NCI-H128 (cell line): Measurements from ENCODE around the gene KANSL3.

Experiments
- DNase-seq: peaks from one replicate; lab custom pipeline; 2025; ENCODE audit not compliant: unreplicated experiment; lab: John Stamatoyannopoulos, UW

Gene KANSL3

DNA sequence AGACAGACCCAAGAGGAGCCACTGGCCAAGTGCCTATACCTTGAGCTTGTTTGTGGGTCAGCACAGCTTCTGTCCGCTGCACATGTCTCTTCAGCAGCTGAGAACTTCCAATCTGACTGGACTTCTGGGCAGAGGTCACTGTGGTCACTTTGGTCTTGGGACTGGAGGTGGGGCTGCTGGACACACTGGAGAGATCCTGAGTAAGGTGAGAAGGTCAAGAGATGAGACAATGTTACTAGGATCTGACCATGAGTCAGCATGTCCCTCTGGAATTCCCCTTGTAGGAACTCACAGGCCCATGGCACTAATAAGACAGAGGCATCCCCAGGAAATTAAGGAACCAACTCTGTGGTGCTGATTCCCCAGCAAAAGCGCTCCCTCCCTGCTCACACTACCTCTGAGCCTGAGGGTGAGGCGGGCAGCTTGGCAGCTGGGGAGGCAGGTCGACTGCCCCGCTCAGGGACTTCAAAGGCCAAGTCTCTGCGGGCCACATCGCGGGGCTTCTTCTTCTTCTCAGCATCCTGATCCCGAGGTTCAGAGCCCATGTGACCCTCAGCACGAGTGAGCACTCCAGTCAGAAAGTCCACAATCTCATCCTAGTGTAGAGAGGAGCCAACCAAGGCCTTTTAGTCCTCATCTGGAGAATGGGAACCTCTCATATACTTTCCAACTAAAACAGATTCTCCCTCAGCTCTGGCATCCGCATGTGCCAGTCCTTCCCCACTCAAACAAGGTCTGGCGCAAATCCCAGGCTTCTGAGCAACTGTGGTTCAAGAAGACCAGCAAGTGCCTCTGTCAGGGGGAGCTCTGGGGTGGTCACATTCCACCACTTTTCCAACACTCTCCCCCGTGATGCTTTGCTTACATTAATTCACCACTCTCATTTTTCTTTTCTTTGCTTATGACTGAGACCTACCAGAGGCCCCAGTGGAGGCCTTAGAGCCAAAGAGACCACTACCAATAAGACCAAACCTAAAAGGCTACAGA lies 29.4 kb downstream of the KANSL3 start:
- no peak for DNase-seq

DNA sequence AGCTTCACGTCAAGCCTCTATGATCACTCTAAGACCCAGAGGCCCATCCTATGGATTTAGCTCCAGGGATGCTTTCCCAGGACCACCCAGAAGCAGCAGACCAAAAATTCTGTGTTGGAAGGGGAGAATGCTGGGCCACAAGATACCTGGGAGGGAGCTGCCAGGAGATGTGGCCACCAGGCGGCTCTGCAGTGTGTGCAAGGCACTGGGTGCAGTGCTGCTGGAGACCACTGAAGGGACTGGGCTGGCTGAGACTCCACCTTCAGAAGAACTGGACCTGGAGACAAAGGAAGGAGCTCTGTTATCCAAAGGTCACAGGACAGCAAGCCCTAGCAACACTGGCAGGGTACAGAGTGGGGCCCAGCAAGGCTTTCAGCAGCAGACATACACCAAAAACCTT lies 34.0 kb downstream of the KANSL3 start:
- no peak for DNase-seq

DNA sequence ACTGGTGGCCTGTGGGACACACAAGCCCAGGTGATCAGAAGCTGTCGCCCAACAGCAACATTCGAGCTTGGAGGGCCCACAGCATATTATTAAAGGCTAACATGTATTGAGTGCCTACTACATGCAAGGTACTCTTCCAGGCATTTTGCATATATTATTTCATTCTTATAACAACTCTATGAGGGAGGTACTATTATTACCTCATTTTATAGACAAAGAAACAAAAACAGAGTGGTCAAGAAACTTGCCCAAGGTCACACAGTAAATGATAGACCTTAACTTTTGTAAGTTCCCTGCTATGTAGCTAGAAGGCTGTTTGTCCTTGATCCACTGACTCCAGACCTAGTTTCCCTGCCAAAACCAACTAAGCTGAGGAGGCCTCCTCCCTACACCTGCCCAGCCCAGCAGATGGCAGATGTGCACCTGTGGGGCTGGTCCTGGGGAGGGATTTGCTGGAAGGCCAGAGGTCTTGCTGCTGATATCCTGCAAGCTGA lies 35.7 kb downstream of the KANSL3 start:
- no peak for DNase-seq

DNA sequence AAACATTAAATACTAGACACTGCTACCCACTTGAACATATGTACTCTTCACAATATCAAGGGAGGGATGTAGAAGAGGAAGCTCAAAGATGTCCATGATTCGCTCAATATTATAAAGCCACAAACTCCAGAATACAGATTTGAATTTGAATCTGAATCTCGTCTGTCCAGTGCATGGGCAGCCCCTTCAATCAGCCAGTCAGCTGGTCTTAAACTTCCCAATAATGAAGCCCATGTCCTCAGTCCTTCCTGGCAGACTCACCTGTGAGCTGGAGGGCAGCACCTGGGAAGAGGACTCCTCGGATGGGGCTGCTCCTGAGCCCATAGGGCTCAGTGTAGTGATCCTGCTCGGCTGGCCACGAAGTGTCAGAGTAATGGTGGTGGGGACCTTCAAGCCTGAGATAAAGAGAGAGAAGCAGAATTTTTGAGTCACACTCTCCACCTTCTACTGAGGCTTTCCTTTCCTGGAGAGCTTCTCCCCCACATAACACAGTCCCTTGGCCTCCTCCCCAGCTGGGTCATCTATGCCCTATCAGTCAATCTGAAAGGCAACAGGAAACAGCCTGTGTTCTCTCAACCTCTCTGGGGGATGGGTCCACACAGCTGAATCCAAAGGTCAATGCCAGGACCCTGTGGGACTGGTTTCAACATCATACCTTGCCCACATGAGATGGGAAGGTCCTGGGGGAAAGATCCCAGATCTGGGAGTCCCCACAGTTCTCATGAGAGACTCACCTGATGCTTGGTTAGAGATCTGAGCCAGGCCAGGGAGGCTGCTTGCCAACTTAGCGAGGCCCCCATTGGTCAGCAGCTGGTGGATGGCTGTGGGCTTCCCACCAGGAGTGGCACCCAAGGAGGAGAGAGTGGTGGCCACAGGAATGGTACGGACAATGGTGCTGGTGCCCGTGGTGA lies 36.5 kb downstream of the KANSL3 start:
- no peak for DNase-seq

GRCh38 chr2:96599941-96600340 lies 38.2 kb downstream of the KANSL3 start:
- DNase-seq = no peak

GRCh38 chr2:96596596-96596995 lies 41.5 kb downstream of the KANSL3 start:
- DNase-seq = no peak

DNA sequence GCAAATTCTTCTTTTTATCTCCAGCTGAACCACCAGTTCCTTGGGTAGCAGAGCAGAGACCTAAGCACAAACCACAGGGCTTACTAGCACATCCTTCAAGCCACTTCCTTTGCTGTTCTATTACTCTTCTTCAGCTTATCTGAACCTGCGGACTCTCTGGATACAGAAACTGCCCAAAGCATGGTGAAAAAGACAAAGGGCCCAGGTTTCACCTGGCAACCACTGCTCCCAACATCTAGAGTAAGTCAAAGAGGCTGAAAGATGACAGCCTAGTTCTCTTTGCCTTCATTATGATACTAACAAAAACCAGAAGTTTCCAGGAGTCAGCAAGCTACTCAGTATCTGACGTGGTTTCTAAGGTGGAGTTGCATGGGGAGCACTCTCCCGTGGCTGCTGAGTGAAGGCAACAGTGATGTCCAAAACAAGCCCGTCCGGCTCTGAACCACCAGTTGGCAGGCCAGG lies 43.4 kb downstream of the KANSL3 start:
- no peak for DNase-seq

DNA sequence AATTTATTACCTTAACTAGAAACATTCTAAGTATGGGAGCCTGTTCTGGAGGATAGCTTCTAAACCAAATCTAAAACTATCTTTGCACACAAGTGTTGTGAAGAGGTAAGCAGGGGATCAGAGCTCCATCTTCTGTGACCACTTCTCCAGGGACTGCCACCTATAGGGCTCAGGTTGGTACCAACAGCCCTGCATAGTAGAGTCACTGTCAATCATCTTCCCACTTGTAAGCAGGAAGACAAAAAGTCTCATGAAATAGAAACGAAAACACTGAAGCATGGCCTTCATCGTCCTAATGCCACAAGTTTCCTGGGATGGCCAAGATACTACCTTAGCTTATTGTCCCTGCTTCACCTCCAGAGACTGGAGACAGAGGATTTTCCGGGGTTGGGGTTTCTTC lies 43.8 kb downstream of the KANSL3 start:
- DNase-seq = no peak

GRCh38 chr2:96591494-96591893 lies 46.6 kb downstream of the KANSL3 start:
- no peak for DNase-seq

DNA sequence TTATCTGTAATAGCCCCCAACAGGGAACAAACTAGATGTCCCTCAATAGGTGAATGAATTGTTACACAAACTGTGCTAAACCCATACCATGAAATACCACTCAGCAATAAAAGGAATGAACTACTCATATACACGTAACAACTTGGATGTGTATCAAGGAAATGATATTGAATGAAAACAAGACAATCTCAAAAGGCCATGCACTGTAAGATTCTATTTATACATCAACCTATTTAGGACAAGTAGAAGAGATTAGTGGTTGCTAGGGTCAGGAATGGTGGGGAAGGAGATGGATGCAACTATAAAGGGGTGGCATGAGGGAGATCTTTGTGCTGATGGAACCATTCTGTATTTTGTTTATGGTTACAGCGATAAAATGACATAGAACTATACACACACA lies 47.1 kb downstream of the KANSL3 start:
- DNase-seq = no peak

DNA sequence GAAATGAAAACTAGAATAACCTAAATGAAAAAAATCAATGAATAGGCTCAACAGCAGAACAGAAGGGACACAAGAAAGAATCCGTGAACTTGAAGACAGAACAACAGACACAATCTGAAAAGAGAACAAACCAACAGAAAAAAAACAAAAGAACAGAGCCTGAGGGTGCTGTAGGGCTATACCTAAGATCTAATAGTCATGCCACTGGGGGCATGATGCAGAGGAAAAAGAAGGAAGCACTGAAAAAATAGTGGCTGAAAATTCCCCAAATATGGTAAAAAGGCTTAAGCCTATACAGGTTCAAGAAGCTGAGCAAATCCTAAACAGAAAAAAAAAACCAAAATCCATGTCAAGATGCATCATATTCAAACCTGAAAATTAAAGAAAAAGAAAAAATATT lies 50.3 kb downstream of the KANSL3 start:
- no peak for DNase-seq

DNA sequence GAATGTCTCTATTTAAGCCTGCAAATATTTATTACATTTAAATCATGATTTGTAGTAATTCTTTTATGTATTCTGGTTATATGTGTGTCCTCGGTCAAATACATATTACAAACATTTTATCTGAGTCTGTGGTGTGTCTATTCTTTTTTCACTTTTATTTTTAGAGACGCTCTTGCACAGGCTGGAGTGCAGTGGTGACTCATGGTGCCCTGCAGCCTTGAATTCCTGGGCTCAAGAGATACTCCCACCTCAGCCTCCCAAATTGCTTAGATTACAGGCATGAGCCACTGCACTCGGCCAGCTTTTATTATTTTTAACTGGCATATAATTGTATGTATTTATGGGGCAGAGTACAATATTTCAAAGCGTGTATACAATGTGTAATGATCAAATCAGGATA lies 54.1 kb downstream of the KANSL3 start:
- DNase-seq = no peak

DNA sequence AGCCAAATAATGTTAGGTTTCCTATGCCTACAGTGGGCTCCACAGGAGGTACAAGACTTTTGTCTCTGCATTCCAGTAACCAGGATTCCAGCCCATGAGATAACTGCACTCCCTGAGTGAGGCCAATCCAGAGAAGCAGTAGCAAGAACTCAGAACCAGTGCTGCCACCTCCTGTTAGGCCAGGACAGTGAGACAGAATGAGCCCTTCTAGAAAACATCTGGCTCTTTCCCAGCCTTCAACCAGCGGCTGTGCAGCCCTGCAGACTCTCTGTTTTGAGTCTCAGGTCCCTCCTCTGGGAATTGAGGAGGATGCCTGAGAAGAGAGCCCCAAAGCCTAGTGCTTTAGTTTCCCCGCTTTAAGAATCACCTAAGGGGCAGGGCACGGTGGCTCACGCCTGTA lies 57.3 kb downstream of the KANSL3 start:
- no peak for DNase-seq

DNA sequence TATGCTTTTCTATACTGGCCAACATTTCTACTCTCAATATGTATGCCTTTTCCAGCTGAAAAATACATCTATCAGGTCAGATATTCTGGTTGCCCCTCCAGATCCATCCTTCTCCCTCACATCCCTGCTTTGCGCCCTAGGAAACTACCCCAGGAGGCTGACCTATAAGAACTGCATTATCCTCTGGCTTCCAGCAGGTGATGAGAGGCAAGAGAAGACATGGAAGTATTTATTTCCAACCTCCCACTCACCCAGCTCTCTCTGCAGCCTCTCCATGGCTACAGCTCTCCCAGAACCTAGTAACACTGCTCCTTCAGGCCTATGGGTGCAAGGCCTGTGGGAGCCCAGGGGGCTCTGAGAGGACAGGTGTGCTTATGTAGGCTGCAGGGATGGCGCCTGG lies 58.7 kb downstream of the KANSL3 start:
- no peak for DNase-seq

GRCh38 chr2:96578731-96579130 lies 59.4 kb downstream of the KANSL3 start:
- DNase-seq = no peak

DNA sequence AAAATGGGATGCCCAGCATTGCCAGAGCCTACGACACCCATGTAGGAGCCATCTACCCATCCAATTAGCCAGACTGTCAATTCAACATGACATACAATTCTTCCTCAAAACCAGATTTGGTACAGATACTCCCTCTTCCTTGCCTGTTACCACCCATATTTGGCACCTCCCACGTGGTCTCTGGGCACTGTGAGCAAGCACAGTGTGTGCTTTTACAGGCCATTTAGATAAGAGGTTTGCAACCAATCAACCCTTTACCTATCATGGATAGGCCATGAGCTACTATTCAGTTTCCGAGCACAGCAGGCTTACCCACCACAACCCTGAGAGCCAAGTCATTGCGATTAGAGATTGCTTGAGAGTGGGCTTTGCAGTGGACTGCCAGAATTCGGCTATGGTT lies 60.6 kb downstream of the KANSL3 start:
- no peak for DNase-seq

- no peak for DNase-seq
Measured at GRCh38 chr2:96575785-96576456, 62.2 kb downstream of the KANSL3 start.

DNA sequence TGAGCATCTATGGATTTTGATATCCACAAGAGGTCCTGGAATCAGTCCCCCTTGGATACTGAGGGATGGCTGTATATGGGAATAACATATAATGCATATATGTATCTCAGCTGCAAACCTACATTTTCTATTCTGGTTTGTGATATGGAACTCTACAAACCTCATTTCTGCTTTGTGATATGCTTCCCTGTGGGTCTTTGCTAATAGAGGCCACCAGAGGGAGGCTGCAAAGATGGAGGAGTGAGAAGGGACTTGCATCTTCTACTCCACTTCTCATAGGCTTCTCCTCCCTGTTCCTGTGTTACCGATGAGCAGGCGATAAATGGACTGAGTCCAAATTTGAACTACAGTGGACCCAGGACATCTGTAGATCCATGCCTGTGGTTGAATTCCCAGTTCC lies 63.7 kb downstream of the KANSL3 start:
- DNase-seq = no peak

DNA sequence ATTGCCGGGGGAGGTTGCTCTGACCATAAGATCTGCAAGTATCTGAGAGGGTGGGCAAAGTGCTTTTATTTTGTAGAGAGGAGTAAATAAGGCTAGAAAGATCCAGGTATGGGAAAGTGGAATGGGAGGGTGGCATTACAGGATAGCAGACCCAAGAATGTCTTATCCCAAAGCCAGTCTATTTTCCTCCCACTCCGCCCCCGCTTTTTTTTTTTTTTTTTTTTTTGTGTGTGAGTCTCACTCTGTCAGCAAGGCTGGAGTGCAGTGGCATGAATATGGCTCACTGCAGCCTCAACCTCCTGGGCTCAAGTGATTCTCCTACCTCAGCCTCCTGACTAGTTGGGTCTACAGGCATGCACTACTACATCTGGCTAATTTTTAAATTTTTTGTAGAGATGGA lies 70.0 kb downstream of the KANSL3 start:
- DNase-seq = no peak

DNA sequence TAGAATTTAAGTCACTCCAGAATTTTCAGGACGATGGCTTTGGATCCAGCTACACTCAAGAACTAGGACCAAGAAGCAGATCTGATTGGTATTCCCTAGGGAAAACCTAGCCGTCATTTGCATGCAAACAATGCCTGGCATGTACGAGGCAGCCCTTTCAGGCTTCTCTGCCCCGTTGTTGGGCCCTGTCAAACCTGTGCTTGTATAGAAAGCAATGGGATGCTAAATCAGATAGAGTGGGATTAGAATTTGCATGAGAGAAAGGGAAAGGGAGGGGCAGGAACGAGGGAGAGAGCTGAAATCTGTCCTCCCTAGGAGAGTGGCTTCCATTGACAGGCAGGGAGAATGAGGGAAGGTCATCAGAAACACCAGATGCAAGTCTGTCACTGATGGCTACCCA lies 73.0 kb downstream of the KANSL3 start:
- DNase-seq = no peak

DNA sequence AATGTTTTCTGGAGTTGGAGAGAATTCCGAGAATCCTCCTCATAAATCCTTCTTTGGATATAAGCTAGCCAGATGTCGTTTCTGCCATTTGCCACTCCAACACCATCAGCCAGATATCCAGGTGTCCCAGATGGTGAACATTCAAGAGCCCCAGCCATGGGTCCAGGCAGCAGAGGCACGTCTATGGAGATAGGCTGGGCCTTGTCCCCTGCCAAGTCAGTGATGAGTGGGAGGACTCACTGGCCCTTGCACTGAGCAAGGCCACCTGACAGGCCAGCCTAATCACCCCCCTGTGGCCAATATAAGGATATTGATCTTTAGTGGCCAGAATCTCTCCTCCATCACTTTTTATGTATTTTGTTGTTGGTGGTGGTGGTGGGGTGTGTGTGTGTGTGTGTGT lies 73.5 kb downstream of the KANSL3 start:
- DNase-seq = no peak
